WTC11 (cell line): Measurements from ENCODE around the gene TMEM63C. TPM values are rescaled to one million over a fixed set of nuclear protein-coding genes. Genes with fewer than 3 reads are reported as not detected.

Source experiments
- ATAC-seq: fragments of 200-7000 bp; cut with Tn5 transposase; 2 replicates; pipeline ENCODE4 v1.10.0; 2021; ENCODE audit warnings: mild to moderate bottlenecking, moderate library complexity
- CTCF ChIA-PET: fragments of 300-600 bp; sonication (Branson Sonifier 250); formaldehyde crosslinking; loops from one replicate; lab custom pipeline; 2021; ENCODE audit warnings: antibody characterized with exemption; lab: Charles Lee
- POLR2A ChIA-PET: fragments of 350-600 bp; sonication (Branson Sonifier 250); formaldehyde crosslinking; loops from one replicate; lab custom pipeline; 2021; ENCODE audit warnings: antibody characterized with exemption; lab: Charles Lee
- DNase-seq: peaks from one replicate; pipeline ENCODE4 v3.0.0; 2021; ENCODE audit warnings: low spot score
- H3K27ac Mint-ChIP-seq: 2 replicates; pipeline ENCODE4 v1.8.0; 2021; ENCODE audit warnings: mixed read lengths
- H3K27me3 Mint-ChIP-seq: 2 replicates; pipeline ENCODE4 v1.8.0; 2021; ENCODE audit warnings: low read depth, mild to moderate bottlenecking, moderate library complexity, mixed read lengths
- H3K36me3 Mint-ChIP-seq: 2 replicates; pipeline ENCODE4 v1.8.0; 2021; ENCODE audit warnings: mixed read lengths
- H3K4me1 Mint-ChIP-seq: 2 replicates; pipeline ENCODE4 v1.8.0; 2022; ENCODE audit warnings: mixed read lengths
- H3K4me3 Mint-ChIP-seq: 2 replicates; pipeline ENCODE4 v1.8.0; 2021; ENCODE audit warnings: mild to moderate bottlenecking, moderate library complexity, mixed read lengths
- H3K9me3 Mint-ChIP-seq: 2 replicates; pipeline ENCODE4 v1.8.0; 2021; ENCODE audit warnings: mixed read lengths
- CBFB ChIP-seq: sonication (generic); formaldehyde crosslinking; IDR thresholded peaks from 2 replicates; pipeline ENCODE4 v1.8.1; 2022; ENCODE audit warnings: mild to moderate bottlenecking, low read depth, missing genetic modification reagents
- E2F1 ChIP-seq: sonication (generic); formaldehyde crosslinking; IDR thresholded peaks from 2 replicates; pipeline ENCODE4 v1.8.0; 2022; ENCODE audit warnings: mild to moderate bottlenecking, missing genetic modification reagents
- EMX1 ChIP-seq: fragments of 250-450 bp; sonication (Bioruptor Pico); IDR thresholded peaks from 2 replicates; pipeline ENCODE4 v1.8.0; 2021; ENCODE audit warnings: mild to moderate bottlenecking
- ETV6 ChIP-seq: sonication (generic); formaldehyde crosslinking; IDR thresholded peaks from 2 replicates; pipeline ENCODE4 v1.8.1; 2022; ENCODE audit warnings: mild to moderate bottlenecking, missing genetic modification reagents
- FOXJ3 ChIP-seq: sonication (generic); formaldehyde crosslinking; IDR thresholded peaks from 2 replicates; pipeline ENCODE4 v1.9.0; 2021; ENCODE audit warnings: missing genetic modification reagents, mild to moderate bottlenecking, borderline replicate concordance
- FOXP1 ChIP-seq: sonication (generic); formaldehyde crosslinking; IDR thresholded peaks from 2 replicates; pipeline ENCODE4 v1.8.0; 2022; ENCODE audit warnings: missing genetic modification reagents, mild to moderate bottlenecking, moderate library complexity, borderline replicate concordance
- GTF2I ChIP-seq: fragments of 250-450 bp; sonication (Bioruptor Pico); conservative IDR thresholded peaks from 2 replicates; pipeline ENCODE4 v1.4.0; 2021; ENCODE audit warnings: mild to moderate bottlenecking
- KAT7 ChIP-seq: sonication (generic); formaldehyde crosslinking; IDR thresholded peaks from 2 replicates; pipeline ENCODE4 v1.8.1; 2023; ENCODE audit warnings: missing genetic modification reagents, mild to moderate bottlenecking, borderline replicate concordance
- NFATC4 ChIP-seq: fragments of 250-450 bp; sonication (Bioruptor Pico); IDR thresholded peaks from 2 replicates; pipeline ENCODE4 v1.9.0; 2021; ENCODE audit warnings: mild to moderate bottlenecking
- NFE2L1 ChIP-seq: sonication (generic); formaldehyde crosslinking; IDR thresholded peaks from 2 replicates; pipeline ENCODE4 v1.8.1; 2023; ENCODE audit warnings: missing genetic modification reagents
- NR1H2 ChIP-seq: sonication (generic); formaldehyde crosslinking; IDR thresholded peaks from 2 replicates; pipeline ENCODE4 v1.9.0; 2021; ENCODE audit warnings: mild to moderate bottlenecking, moderate library complexity, missing genetic modification reagents
- RORB ChIP-seq: fragments of 250-450 bp; sonication (Bioruptor Pico); IDR thresholded peaks from 2 replicates; pipeline ENCODE4 v1.9.0; 2021; ENCODE audit warnings: mild to moderate bottlenecking
- SP1 ChIP-seq: sonication (generic); formaldehyde crosslinking; conservative IDR thresholded peaks from 2 replicates; pipeline ENCODE4 v1.8.1; 2022; ENCODE audit warnings: missing genetic modification reagents
- TEAD1 ChIP-seq: sonication (generic); formaldehyde crosslinking; IDR thresholded peaks from 2 replicates; pipeline ENCODE4 v1.8.0; 2022; ENCODE audit warnings: mild to moderate bottlenecking, missing genetic modification reagents
- TP53 ChIP-seq: sonication (generic); formaldehyde crosslinking; IDR thresholded peaks from 2 replicates; pipeline ENCODE4 v1.8.1; 2023; ENCODE audit warnings: mild to moderate bottlenecking, missing genetic modification reagents
- ZNF232 ChIP-seq: sonication (generic); formaldehyde crosslinking; IDR thresholded peaks from 2 replicates; pipeline ENCODE4 v1.8.0; 2022; ENCODE audit warnings: mild to moderate bottlenecking, missing genetic modification reagents
- ZNF263 ChIP-seq: sonication (generic); formaldehyde crosslinking; IDR thresholded peaks from 2 replicates; pipeline ENCODE4 v1.8.1; 2022; ENCODE audit warnings: low read depth, mild to moderate bottlenecking, moderate library complexity, missing genetic modification reagents
- ZNF281 ChIP-seq: sonication (generic); formaldehyde crosslinking; IDR thresholded peaks from 2 replicates; pipeline ENCODE4 v1.8.0; 2023; ENCODE audit warnings: mild to moderate bottlenecking, missing genetic modification reagents
- ZNF416 ChIP-seq: fragments of 250-450 bp; sonication (Bioruptor Pico); IDR thresholded peaks from 2 replicates; pipeline ENCODE4 v1.9.0; 2021; ENCODE audit warnings: mild to moderate bottlenecking, inconsistent platforms
- ZNF425 ChIP-seq: fragments of 250-450 bp; sonication (Bioruptor Pico); conservative IDR thresholded peaks from 2 replicates; pipeline ENCODE4 v1.9.0; 2021; ENCODE audit warnings: mild to moderate bottlenecking
- total RNA-seq: library from RNA; stranded (reverse); gene quantifications from 3 replicates; pipeline ENCODE4 v1.2.3, GENCODE V29; 2021
- TF ChIP-seq, protein P1 (sequence below): sonication (generic); formaldehyde crosslinking; IDR thresholded peaks from 2 replicates; pipeline ENCODE4 v1.8.1; 2022; ENCODE audit warnings: low read depth, missing genetic modification reagents, borderline replicate concordance
- TF ChIP-seq, protein P2 (sequence below): sonication (generic); formaldehyde crosslinking; IDR thresholded peaks from 2 replicates; pipeline ENCODE4 v1.8.1; 2022; ENCODE audit warnings: missing genetic modification reagents, borderline replicate concordance

The TMEM63C gene
- total RNA-seq, 1 experiment from 2014 or later = 8.8 TPM

DNA sequence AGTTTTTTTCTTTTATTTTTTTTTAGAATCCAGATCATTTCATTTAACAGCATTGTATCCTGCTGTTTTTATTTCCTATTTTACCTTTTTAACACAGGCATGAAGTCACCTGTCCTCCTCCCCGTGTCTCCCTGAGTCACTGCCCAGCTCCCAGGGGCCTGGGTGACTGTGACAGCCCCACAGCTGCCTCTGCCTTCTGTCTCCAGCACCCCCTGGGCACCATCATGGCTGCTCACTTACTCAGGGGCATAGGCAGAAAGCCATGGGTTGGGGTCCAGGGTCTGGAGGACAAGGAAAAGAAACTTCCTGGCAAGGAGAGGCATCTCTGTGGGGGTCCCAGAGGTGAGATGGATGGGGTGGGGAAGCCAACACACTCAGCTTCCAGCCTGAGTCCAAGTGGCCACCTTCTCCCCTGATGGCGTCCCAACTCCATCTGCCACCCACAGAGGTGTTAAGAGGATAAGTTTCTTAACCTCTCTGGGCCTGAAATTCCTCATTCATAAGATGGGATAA lies 25.3 kb downstream of the TMEM63C start:
- H3K36me3 Mint-ChIP-seq = no peaks in the 10 kb centered on the region
- POLR2A ChIA-PET = no interaction called here
- CTCF ChIA-PET = interaction anchor here (0.6 to 4.1 kb wide), 11 partner anchors 11 to 96 kb away, joined by 3 to 29 read pairs (median 3); partner anchors contain the start of genes TMEM63C and ZDHHC22
- ATAC-seq (peak; percentile 32; the same call in 1 of the 2 replicates), DNase-seq (peak; percentile 34)
- H3K27ac Mint-ChIP-seq = no peak overlapping the region
- no peaks in the 10 kb centered on the region; the same call in 1 of the 2 replicates for H3K9me3 Mint-ChIP-seq
- H3K4me1 Mint-ChIP-seq = peaks cover 20% of the 10 kb centered on the region
- H3K27me3 Mint-ChIP-seq = no peaks in the 10 kb centered on the region
- no peak overlapping the region for H3K4me3 Mint-ChIP-seq
- TF ChIP-seq, protein P1, sequence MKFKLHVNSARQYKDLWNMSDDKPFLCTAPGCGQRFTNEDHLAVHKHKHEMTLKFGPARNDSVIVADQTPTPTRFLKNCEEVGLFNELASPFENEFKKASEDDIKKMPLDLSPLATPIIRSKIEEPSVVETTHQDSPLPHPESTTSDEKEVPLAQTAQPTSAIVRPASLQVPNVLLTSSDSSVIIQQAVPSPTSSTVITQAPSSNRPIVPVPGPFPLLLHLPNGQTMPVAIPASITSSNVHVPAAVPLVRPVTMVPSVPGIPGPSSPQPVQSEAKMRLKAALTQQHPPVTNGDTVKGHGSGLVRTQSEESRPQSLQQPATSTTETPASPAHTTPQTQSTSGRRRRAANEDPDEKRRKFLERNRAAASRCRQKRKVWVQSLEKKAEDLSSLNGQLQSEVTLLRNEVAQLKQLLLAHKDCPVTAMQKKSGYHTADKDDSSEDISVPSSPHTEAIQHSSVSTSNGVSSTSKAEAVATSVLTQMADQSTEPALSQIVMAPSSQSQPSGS = no peak
- TF ChIP-seq ZNF425 (CRISPR knock-in tag) = no peak
- TF ChIP-seq CBFB (CRISPR knock-in tag) = no peak
- TF ChIP-seq FOXP1 (CRISPR knock-in tag) = no peak
- no peak for TF ChIP-seq ETV6 (CRISPR knock-in tag)
- no peak for TF ChIP-seq SP1 (CRISPR knock-in tag)
- no peak for TF ChIP-seq NFATC4 (CRISPR knock-in tag)
- TF ChIP-seq ZNF281 (CRISPR knock-in tag) = no peak
- no peak for TF ChIP-seq GTF2I
- TF ChIP-seq TEAD1 (CRISPR knock-in tag) = no peak
- TF ChIP-seq KAT7 (CRISPR knock-in tag) = no peak
- TF ChIP-seq ZNF263 = no peak
- TF ChIP-seq, all 79 proteins: peak for 0

- CTCF ChIA-PET = interaction anchor here (0.6 to 6.6 kb wide), 7 partner anchors 27 to 407 kb away, joined by 3 to 78 read pairs (median 6); partner anchors contain the start of genes TMEM63C and ZDHHC22
- H3K27ac Mint-ChIP-seq = no peak overlapping the region
- peak; percentile 89; the same call in 1 of the 2 replicates for TF ChIP-seq E2F1 (CRISPR knock-in tag)
- TF ChIP-seq TEAD1 (CRISPR knock-in tag) = peak; percentile 98
- TF ChIP-seq RORB (CRISPR knock-in tag) = no peak
- no peak; the same call in 1 of the 2 replicates for TF ChIP-seq KAT7 (CRISPR knock-in tag)
- no peak for TF ChIP-seq ZNF416 (CRISPR knock-in tag)
- TF ChIP-seq, protein P2, sequence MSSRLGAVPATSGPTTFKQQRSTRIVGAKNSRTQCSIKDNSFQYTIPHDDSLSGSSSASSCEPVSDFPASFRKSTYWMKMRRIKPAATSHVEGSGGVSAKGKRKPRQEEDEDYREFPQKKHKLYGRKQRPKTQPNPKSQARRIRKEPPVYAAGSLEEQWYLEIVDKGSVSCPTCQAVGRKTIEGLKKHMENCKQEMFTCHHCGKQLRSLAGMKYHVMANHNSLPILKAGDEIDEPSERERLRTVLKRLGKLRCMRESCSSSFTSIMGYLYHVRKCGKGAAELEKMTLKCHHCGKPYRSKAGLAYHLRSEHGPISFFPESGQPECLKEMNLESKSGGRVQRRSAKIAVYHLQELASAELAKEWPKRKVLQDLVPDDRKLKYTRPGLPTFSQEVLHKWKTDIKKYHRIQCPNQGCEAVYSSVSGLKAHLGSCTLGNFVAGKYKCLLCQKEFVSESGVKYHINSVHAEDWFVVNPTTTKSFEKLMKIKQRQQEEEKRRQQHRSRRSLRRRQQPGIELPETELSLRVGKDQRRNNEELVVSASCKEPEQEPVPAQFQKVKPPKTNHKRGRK (CRISPR knock-in tag) = no peak
- peak; percentile 89 for TF ChIP-seq NFE2L1 (CRISPR knock-in tag)
- TF ChIP-seq TP53 (CRISPR knock-in tag) = peak; percentile 74; the same call in 1 of the 2 replicates
- TF ChIP-seq FOXJ3 = no peak
- no peak for TF ChIP-seq SP1 (CRISPR knock-in tag)
- TF ChIP-seq EMX1 (CRISPR knock-in tag) = no peak
- TF ChIP-seq CBFB (CRISPR knock-in tag) = 0 out of 2 replicates have a peak, but pooled peaks have one; percentile 30
- 0 out of 2 replicates have a peak, but pooled peaks have one; percentile 38 for TF ChIP-seq NR1H2 (CRISPR knock-in tag)
- TF ChIP-seq ZNF232 (CRISPR knock-in tag) = peak; percentile 98
These were observed 26.8 kb downstream of the TMEM63C start for GRCh38 chr14:77208291-77208978.

More at GRCh38 chr14:77208291-77208978, 26.8 kb downstream of the TMEM63C start:
- Mint-ChIP-seq H3K36me3 (no peaks in the 10 kb centered on the region), H3K4me3 (no peak overlapping the region), H3K27me3 (peaks cover under 1% of the 10 kb centered on the region; the same call in 1 of the 2 replicates), H3K9me3 (no peaks in the 10 kb centered on the region; the same call in 1 of the 2 replicates), H3K4me1 (peaks cover 27% of the 10 kb centered on the region)
- POLR2A ChIA-PET = interaction anchor here (0.5 kb wide), 1 partner anchor 211 kb away, joined by 4 read pairs; no protein-coding TSS in a partner anchor
- DNase-seq = peak; percentile 85
- ATAC-seq = peak; percentile 41
